Lower leg skin (tissue), 3 donors: Measurements from ENCODE around the gene MMS22L.

Experiments
- CTCF ChIP-seq, 3 donors: fragments of 450-650 bp; IDR thresholded peaks; one replicate each; pipeline ENCODE4 v1.5.1; 2016; ENCODE audit warnings: antibody characterized with exemption in 3 of 3, mild to moderate bottlenecking in 3 of 3, moderate library complexity in 2 of 3
- POLR2A ChIP-seq, 2 donors: fragments of 450-650 bp; IDR thresholded peaks; one replicate each; pipeline ENCODE4 v1.6.1; 2016 to 2017; ENCODE audit warnings: antibody characterized with exemption in 2 of 2, mild to moderate bottlenecking in 1 of 2, moderate library complexity in 1 of 2

- no peak for TF ChIP-seq CTCF (IDR thresholded peaks at IDR 0.05)
- no peak for TF ChIP-seq POLR2A (IDR thresholded peaks at IDR 0.05)
These were observed 68.3 kb downstream of the MMS22L start for GRCh38 chr6:97214671-97215070.
